Measurements from ENCODE around the gene FTO.

Gene FTO

GRCh38 chr16:53773150-53773846 is 69.3 kb downstream of the FTO start:
- TF ChIP-seq CTCF (IDR thresholded peaks at IDR 0.05; ENCODE audit: control insufficient read depth, insufficient read depth, low read depth, low read length, missing control alignments) = peak; percentile 78
- H3K4me3 ChIP-seq (ENCODE audit: control insufficient read depth, low read depth, low read length) = no peak overlapping the region
- no peak for DNase-seq (ENCODE audit: low read depth)

GRCh38 chr16:53773881-53774280 is 69.9 kb downstream of the FTO start:
- TF ChIP-seq CTCF (IDR thresholded peaks at IDR 0.05; ENCODE audit: control insufficient read depth, insufficient read depth, low read depth, low read length, missing control alignments) = no peak
- no peak overlapping the region for H3K4me3 ChIP-seq (ENCODE audit: control insufficient read depth, low read depth, low read length)
- no peak for DNase-seq (ENCODE audit: low read depth)

GRCh38 chr16:53775106-53775820 is 71.3 kb downstream of the FTO start:
- no peak for DNase-seq (ENCODE audit: low read depth)
- no peak for TF ChIP-seq CTCF (IDR thresholded peaks at IDR 0.05; ENCODE audit: control insufficient read depth, insufficient read depth, low read depth, low read length, missing control alignments)
- no peak overlapping the region for H3K4me3 ChIP-seq (ENCODE audit: control insufficient read depth, low read depth, low read length)

- DNase-seq (ENCODE audit: low read depth) = peak; percentile 90
- no peak for TF ChIP-seq CTCF (IDR thresholded peaks at IDR 0.05; ENCODE audit: control insufficient read depth, insufficient read depth, low read depth, low read length, missing control alignments)
- no peak overlapping the region for H3K4me3 ChIP-seq (ENCODE audit: control insufficient read depth, low read depth, low read length)
These were observed 72.0 kb downstream of the FTO start for GRCh38 chr16:53775821-53776431.

GRCh38 chr16:53779186-53779585 is 75.2 kb downstream of the FTO start:
- no peak overlapping the region for H3K4me3 ChIP-seq (ENCODE audit: control insufficient read depth, low read depth, low read length)
- TF ChIP-seq CTCF (IDR thresholded peaks at IDR 0.05; ENCODE audit: control insufficient read depth, insufficient read depth, low read depth, low read length, missing control alignments) = no peak
- no peak for DNase-seq (ENCODE audit: low read depth)

- H3K4me3 ChIP-seq (ENCODE audit: control insufficient read depth, low read depth, low read length) = no peak overlapping the region
- no peak for DNase-seq (ENCODE audit: low read depth)
- TF ChIP-seq CTCF (IDR thresholded peaks at IDR 0.05; ENCODE audit: control insufficient read depth, insufficient read depth, low read depth, low read length, missing control alignments) = no peak
These were observed 76.1 kb downstream of the FTO start for GRCh38 chr16:53780051-53780450.

Measured in AG09309 (cell line).